Body of pancreas (tissue), 4 donors: ENCODE measurements around the gene SLC17A2. TPM values are rescaled to one million over a fixed set of nuclear protein-coding genes. Genes with fewer than 3 reads are reported as not detected.
A peak's percentile ranks its signal among the peaks of the same experiment; 100 is the strongest.

ENCODE experiments used
- ATAC-seq: fragments of 150-250 bp; one replicate; pipeline ENCODE4 v1.9.1; 2016
- DNase-seq, 4 donors: peaks; one replicate each; pipeline ENCODE4 v3.0.0-alpha.2; 2019
- H3K27ac ChIP-seq, 4 donors: fragments of 200-600 bp; sonication (generic); 1 replicate in 3 of 4; 2 replicates in 1 of 4; pipeline versions ENCODE4 v1.5.1 to v1.6.1; 2016 to 2019; ENCODE audit warnings: mild to moderate bottlenecking in 1 of 4, mixed read lengths in 1 of 4, moderate library complexity in 1 of 4
- H3K27me3 ChIP-seq, 2 donors: fragments of 200-600 bp; sonication (generic); one replicate each; pipeline ENCODE4 v1.6.0; 2016; ENCODE audit warnings: mild to moderate bottlenecking in 1 of 2
- H3K36me3 ChIP-seq, 2 donors: fragments of 200-600 bp; sonication (generic); replicated peaks in 1 of 2; 2 replicates each; pipeline ENCODE4 v1.5.1; 2016; ENCODE audit warnings: low read depth in 2 of 2; ENCODE audit not compliant: insufficient read depth in 1 of 2
- H3K4me1 ChIP-seq: fragments of 200-600 bp; sonication (generic); one replicate; pipeline ENCODE4 v1.6.0; 2016
- H3K4me3 ChIP-seq, 2 donors: fragments of 200-600 bp; sonication (generic); 1 replicate in 1 of 2; 2 replicates in 1 of 2; pipeline ENCODE4 v1.5.1; 2016 to 2019
- H3K9me3 ChIP-seq, 3 donors: fragments of 200-600 bp; sonication (generic); 1 replicate in 2 of 3; 2 replicates in 1 of 3; pipeline ENCODE4 v1.5.1; 2016
- POLR2A ChIP-seq, 3 donors: fragments of 450-650 bp; IDR thresholded peaks; one replicate each; pipeline ENCODE4 v1.6.1; 2016; ENCODE audit warnings: antibody characterized with exemption in 3 of 3, mild to moderate bottlenecking in 2 of 3
- WGBS, 2 donors: methylation state at CpG; one replicate each; pipeline ENCODE4 v1.1.5; 2017; 5-methylcytosine and 5-hydroxymethylcytosine counted together
- intact Hi-C: fragments of 100-400 bp; cut with DNase I; formaldehyde crosslinking; loops from one replicate; pipeline ENCODE4 v1.15.1; 2023
- total RNA-seq, 2 donors: library from RNA; depleted of rRNA; stranded (reverse); fragments of >200 nt; gene quantifications; one replicate each; pipeline ENCODE4 v1.1.0, GENCODE V29; 2016
- TF ChIP-seq, protein P1 (sequence below), 7 experiments: fragments of 450-650 bp in 4 of 7; fragments of 200-600 bp in 3 of 7; sonication (generic) in 3 of 7; IDR thresholded peaks; one replicate each; pipeline ENCODE4 v1.5.1; 2016 to 2019; ENCODE audit warnings: antibody characterized with exemption in 7 of 7

Gene SLC17A2
- total RNA-seq, 2 donors from 2014 or later, result not detected

DNA sequence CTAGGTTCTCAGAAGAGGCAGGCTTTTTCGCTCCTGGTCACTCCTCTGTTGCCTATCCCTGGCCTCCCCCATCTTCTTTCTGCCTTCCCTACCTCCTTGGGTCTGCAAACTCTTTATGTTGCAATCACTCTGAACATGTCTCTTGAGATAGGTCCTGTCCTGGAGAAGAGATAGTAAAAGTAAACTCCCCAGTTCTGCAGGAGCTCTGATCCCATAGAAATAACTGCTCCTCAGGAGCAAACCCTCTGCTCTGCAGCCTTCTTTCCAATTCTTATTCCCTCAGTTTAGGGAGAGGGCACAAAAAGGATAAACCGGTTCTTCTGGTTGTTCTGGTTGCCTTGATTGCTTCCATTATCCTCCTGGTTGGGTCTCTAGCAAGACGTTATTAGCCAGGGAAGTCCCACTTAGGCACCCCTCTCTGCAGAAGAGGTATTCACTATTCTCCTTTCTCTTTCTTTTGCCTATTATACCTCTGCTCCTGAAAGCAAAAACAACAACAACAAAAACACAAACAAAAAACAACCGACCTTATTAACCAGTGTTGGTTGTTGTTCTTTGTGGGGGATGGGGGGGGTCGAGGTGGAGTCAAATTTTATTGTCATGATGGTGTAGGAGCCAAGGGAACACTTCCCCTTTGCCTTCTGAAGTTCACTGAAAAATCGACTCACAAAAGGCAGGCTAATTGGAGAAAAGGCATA is 33.1 kb upstream of the SLC17A2 start:
- intact Hi-C loops, result no loop called here
- peak in 1 of 4 donors; percentile 12 for DNase-seq
- Histone ChIP-seq H3K27me3 (no peaks in the 10 kb centered on the region), H3K4me3 (peak overlapping the region; percentile 9 to 42), H3K9me3 (peaks cover 0 to 6% (median 0%) of the 10 kb centered on the region in 3 donors), H3K36me3 (peaks cover 0 to 3% of the 10 kb centered on the region in 2 donors), H3K4me1 (peaks cover 30% of the 10 kb centered on the region), H3K27ac (peak overlapping the region; percentile 74 to 89 (median 82))
- 15 to 17% methylated on average over 6 of the region's 6 CpGs for whole genome bisulfite sequencing, 2 donors
- TF ChIP-seq POLR2A (IDR thresholded peaks at IDR 0.05), result no peak
- TF ChIP-seq, protein P1, sequence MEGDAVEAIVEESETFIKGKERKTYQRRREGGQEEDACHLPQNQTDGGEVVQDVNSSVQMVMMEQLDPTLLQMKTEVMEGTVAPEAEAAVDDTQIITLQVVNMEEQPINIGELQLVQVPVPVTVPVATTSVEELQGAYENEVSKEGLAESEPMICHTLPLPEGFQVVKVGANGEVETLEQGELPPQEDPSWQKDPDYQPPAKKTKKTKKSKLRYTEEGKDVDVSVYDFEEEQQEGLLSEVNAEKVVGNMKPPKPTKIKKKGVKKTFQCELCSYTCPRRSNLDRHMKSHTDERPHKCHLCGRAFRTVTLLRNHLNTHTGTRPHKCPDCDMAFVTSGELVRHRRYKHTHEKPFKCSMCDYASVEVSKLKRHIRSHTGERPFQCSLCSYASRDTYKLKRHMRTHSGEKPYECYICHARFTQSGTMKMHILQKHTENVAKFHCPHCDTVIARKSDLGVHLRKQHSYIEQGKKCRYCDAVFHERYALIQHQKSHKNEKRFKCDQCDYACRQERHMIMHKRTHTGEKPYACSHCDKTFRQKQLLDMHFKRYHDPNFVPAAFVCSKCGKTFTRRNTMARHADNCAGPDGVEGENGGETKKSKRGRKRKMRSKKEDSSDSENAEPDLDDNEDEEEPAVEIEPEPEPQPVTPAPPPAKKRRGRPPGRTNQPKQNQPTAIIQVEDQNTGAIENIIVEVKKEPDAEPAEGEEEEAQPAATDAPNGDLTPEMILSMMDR (IDR thresholded peaks at IDR 0.05), result no peak
- peak; percentile 19 for ATAC-seq

DNA sequence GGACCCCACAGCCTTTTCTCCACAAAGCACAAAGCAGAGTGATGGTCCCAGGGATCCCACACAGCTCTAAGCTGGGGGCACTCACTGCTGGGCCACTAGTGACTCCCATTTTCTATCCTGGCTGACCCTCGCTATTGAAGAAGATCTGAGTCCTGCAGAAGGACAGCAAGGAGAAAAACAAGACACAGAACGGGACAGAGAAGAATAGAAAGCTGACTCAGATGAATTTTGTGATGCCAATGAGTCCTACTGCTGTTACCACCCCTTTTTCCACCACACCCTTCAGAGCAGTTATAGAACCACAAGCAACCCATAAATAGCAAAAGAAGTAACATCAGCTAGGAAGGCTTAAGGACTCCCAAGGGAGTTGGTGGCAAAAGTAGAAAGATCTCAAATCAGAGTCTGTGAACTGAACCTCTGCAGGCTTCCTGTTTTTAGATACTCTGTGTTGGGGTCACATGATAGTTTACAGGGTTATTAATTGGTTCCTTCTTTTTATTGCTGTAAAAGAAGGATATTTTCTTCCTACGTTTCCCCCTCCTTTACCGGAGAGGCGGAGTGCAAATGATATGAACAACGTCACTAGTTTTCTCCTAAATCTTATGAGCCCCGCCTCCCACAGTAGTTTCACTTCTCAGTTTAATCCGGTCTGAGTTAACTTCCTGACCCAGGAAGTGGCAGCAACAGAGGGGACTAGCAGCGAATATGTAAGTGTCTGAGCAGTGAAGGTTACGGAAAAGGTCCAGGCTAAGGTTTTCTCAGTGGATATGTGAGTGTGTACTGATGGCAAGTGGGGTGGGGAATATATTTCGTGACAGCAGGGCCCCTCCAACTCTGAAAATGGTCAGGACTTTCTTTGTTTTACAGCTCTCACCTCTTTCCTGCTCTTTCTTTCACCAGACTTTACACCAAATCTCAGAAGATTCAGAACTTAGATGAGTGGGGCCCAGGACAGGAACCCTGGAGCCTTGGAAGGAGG is 31.9 kb upstream of the SLC17A2 start, which contains the start of gene TRIM38:
TRIM38 (plus strand) TSS at position 654 of the 979 bp plus-strand sequence. CDS start 3,721 bp downstream, outside the sequence.
- peak; percentile 93 for ATAC-seq
- intact Hi-C loops, result no loop called here
- DNase-seq, result peak; percentile 65 to 90 (median 78)
- Histone ChIP-seq H3K9me3 (peaks cover 0 to 6% (median 0%) of the 10 kb centered on the region in 3 donors), H3K4me1 (peaks cover 26% of the 10 kb centered on the region), H3K27me3 (no peaks in the 10 kb centered on the region), H3K36me3 (peaks cover 0 to 3% of the 10 kb centered on the region in 2 donors), H3K4me3 (peak within 1 kb of the TSS; percentile 9 to 42), H3K27ac (peak within 1 kb of the TSS; percentile 74 to 89 (median 82))
- TF ChIP-seq POLR2A (IDR thresholded peaks at IDR 0.05), result peak; percentile 51 to 94 (median 94)
- TF ChIP-seq, protein P1 (IDR thresholded peaks at IDR 0.05), result peak in 1 of 7 experiments; percentile 3
- 15% methylated on average over 11 of the region's 11 CpGs for WGBS, 2 donors

DNA sequence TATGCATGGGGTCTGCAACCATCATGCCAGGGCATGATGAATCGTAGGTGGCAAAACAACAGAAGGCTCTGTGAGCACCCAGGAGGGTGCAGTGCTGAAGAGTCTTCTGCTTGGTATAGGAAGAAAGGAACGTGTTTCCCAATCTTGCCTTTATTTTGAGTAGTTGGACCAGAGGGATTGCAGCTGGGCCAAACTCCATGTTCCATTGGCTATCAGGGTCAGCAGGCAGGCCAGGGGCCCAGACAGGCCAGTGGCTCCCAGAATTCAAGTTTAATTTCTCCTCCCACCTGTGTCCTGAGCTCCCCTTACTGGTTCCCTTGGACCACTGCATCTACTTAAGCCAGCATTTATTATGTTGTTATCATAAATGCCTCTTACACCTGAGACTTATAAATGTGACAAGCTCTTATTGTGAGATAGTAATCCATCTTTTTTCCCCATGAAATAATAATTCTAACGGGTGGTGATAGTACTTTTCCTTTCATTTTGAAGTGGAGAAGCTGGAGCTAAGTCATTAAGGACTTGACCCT is 31.2 kb upstream of the SLC17A2 start:
- peak overlapping the region in 3 of 4 donors; percentile 74 to 89 (median 88) for H3K27ac ChIP-seq
- TF ChIP-seq, protein P1 (IDR thresholded peaks at IDR 0.05), result peak in 1 of 7 experiments; percentile 4
- TF ChIP-seq POLR2A (IDR thresholded peaks at IDR 0.05), result no peak
- 56 to 75% methylated on average over 3 of the region's 3 CpGs for WGBS, 2 donors
- peaks cover 0 to 6% (median 0%) of the 10 kb centered on the region in 3 donors for H3K9me3 ChIP-seq
- no peaks in the 10 kb centered on the region for H3K27me3 ChIP-seq
- ATAC-seq, result no peak
- H3K36me3 ChIP-seq, result peaks cover 0 to under 1% of the 10 kb centered on the region in 2 donors
- intact Hi-C loops, result no loop called here
- DNase-seq, result no peak
- H3K4me1 ChIP-seq, result peaks cover 20% of the 10 kb centered on the region
- no peak overlapping the region for H3K4me3 ChIP-seq

DNA sequence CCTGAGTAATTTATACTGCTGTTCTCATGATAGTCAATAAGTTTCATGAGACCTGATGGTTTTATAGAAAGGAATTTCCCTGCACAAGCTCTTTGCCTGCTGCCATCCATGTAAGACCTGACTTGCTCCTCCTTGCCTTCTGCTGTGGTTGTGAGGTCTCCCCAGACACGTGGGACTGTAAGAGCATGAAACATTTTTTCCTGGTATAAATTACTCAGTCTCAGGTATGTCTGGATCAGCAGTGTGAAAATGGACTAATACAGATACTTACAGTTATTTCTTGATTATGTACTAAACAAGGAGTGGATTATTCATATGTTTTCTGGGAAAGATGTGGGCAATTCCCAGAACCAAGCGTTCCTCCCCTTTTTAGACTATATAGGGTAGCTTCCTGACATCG is 30.2 kb upstream of the SLC17A2 start:
- ATAC-seq (no peak), DNase-seq (no peak)
- no peaks in the 10 kb centered on the region for H3K27me3 ChIP-seq
- intact Hi-C loops, result no loop called here
- peaks cover 17% of the 10 kb centered on the region for H3K4me1 ChIP-seq
- peaks cover 0 to 6% (median 0%) of the 10 kb centered on the region in 3 donors for H3K9me3 ChIP-seq
- TF ChIP-seq, protein P1 (IDR thresholded peaks at IDR 0.05), result no peak
- no peak for TF ChIP-seq POLR2A (IDR thresholded peaks at IDR 0.05)
- WGBS, 2 donors, result 82 to 86% methylated on average over 3 of the region's 3 CpGs
- H3K36me3 ChIP-seq, result no peaks in the 10 kb centered on the region
- no peak overlapping the region for H3K4me3 ChIP-seq
- H3K27ac ChIP-seq, result no peak overlapping the region
